CD4-positive, alpha-beta T cell treated with Interferon gamma for 1 hour (primary cell): Measurements from ENCODE around the gene GNPTAB.
"Not testable (repeated sequence)": the region's sequence is repeated elsewhere in the genome, so short reads cannot be mapped to it uniquely, and the experiment has no call there.

Experiments
- DNase-seq: peaks from one replicate; pipeline ENCODE4 v3.0.0-alpha.2; 2020

The GNPTAB gene

DNA sequence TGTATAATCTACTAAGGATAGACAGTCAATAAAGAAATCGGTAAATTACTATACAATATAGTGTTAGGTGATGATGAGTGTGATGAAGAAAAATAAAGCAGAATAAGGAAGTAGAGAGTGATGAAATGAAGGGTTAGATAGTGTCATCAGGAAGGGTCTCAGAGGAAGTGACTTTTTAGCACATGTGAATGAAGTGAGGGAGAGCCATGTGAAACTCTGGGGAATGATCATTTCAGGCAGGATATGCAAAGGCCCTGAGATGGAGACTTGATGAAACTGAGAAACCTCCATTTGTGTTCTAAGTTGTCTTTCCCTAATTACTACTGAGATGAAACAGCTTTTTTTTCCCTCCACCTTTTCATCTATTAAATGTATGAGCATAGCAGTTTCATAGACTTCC lies 19.4 kb upstream of the GNPTAB start:
- DNase-seq, result no peak

DNA sequence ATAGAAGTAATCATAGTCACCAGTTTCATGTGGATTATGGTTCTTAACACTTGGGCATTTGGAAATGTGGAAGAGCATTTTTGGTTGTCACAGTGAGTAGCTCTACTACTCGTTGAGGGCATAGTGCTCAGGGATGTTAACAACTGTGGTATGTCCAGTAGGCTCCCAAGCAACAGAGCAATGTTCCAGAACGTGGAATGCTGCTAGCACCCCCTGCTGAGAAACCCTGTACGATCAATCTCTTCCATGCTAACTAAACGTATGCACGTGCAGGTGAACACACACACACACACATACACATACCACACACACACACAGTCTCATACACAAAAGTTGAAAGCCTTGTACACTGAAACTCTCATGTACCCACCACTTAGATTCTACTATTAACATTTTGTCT lies 16.6 kb upstream of the GNPTAB start:
- no peak for DNase-seq

- no peak for DNase-seq
Observed at GRCh38 chr12:101845137-101845711, 14.5 kb upstream of the GNPTAB start.

- no peak for DNase-seq
Observed at GRCh38 chr12:101841069-101841468, 10.3 kb upstream of the GNPTAB start.

GRCh38 chr12:101839324-101840283 lies 8.8 kb upstream of the GNPTAB start:
- DNase-seq, result peak; percentile 60

- DNase-seq, result no peak
Observed at GRCh38 chr12:101838628-101839323, 8.0 kb upstream of the GNPTAB start.

DNA sequence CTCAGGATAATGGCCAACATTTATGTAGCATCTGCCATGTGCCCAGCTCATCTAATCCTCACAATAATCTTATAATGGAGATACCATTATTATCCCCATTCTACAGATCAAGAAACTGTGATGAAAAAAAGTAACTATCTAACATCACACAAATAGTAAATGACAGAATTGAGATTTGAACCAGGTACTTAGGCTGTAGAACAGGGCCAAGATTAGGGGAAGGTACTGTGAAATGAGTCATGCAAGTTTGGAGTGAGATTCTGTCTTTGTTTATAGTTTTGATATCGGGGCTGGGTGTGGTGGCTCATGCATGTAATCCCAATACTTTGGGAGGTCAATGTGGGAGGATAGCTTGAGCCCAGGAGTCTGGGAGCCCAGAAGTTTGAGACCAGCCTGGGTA lies 1.3 kb upstream of the GNPTAB start:
- no peak for DNase-seq

- no peak for DNase-seq
Observed at GRCh38 chr12:101829639-101830366, 956 bp downstream of the GNPTAB start.

- DNase-seq, result no peak
Observed at GRCh38 chr12:101828463-101829196, 2.1 kb downstream of the GNPTAB start.

GRCh38 chr12:101826766-101827368 lies 3.9 kb downstream of the GNPTAB start:
- DNase-seq, result no peak

DNA sequence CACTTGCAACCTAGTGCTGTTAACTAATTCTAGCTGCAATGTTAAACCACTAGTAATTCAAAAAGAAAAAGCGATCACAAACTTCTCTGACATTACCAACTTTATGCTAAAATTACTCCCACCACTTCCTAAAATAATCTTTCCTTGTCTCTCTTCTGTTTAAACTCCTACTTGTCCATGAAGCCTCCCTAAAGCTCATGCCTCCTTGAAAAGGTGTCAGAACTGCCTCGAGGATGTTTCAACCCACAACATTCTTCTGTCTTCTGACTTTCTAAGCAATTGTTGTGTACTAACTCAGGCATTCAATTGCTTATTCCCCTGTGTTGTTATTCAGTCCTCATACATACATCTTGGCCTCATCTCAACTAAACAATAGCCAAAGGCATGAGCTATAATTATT lies 5.9 kb downstream of the GNPTAB start:
- DNase-seq, result no peak

DNA sequence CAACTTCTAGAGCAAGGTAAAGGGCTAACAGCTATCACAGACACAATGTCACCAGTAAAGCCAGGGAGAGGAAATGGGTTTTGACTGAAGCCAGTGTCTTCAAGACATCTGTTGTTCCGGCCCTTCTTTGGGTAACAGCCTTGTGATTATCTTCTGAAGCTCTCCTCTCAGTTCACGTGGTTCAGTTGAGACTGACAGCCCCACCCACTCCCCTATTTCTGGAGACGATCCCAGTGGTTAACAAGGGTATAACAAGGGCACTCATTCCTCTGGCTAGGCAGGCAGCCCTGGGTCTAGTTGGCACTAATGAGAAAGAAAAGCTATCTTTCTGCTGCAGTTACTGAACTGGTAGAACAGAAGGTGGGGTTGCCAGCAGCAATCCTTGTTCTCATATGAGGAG lies 6.9 kb downstream of the GNPTAB start:
- DNase-seq, result peak; percentile 73

- DNase-seq, result no peak
Observed at GRCh38 chr12:101823039-101823438, 7.7 kb downstream of the GNPTAB start.

DNA sequence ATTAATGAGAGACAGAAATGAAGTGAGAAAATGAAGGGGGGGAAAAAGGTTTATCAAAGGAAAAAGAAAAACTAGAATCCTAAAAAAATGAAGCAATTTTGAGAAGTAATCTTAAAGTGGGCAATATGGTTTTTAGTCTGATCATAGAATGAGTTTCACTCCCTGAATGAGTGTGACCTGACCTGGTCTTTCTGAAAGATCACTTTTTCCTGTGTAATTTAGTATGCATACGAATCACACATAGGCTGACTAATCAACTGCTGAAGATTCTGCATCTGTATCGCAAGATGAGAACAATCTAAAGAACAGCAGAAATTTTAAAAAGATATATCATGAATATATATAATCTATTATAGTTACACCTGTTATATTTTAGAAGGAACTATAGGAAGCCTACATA lies 11.3 kb downstream of the GNPTAB start:
- DNase-seq, result no peak

DNA sequence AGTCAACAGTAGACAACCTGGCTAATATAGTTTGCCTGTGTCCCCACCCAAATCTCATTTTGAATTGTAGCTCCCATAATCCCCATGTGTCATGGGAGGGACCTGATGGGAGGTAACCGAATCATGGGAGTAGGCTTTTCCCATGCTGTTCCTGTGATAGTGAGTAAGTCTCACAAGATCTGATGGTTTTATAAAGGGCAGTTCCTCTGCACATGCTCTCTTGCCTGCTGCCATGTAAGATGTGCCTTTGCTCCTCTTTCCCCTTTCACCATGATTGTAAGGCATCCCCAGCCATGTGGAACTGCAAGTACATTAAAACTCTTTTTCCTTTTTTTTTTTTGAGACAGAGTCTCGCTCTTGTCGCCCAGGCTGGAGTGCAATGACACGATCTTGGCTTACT lies 12.1 kb downstream of the GNPTAB start:
- DNase-seq, result not testable (repeated sequence)

GRCh38 chr12:101813117-101813516 lies 17.6 kb downstream of the GNPTAB start:
- DNase-seq, result no peak

DNA sequence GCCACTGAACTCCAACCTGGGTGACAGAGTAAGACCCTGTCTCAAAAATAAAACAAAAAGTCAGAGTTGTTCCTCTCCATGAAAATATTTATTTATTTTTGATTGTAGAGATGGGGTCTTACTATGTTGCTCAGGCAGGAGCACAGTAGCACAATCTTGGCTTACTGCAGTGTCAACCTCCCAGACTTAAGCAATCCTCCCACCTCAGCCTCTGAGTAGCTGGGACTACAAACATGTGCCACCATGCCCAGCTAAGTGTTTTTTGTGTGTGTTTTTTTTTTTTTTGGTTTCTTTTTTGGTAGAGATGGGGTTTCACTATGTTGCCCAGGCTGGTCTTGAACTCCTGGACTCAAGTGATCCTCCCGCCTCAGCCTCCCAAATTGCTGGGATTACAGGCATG lies 18.0 kb downstream of the GNPTAB start:
- DNase-seq, result not testable (repeated sequence)

GRCh38 chr12:101811342-101811741 lies 19.4 kb downstream of the GNPTAB start:
- not testable (repeated sequence) for DNase-seq

- DNase-seq, result no peak
Observed at GRCh38 chr12:101809208-101809607, 21.6 kb downstream of the GNPTAB start.

- no peak for DNase-seq
Observed at GRCh38 chr12:101806265-101806664, 24.5 kb downstream of the GNPTAB start.

DNA sequence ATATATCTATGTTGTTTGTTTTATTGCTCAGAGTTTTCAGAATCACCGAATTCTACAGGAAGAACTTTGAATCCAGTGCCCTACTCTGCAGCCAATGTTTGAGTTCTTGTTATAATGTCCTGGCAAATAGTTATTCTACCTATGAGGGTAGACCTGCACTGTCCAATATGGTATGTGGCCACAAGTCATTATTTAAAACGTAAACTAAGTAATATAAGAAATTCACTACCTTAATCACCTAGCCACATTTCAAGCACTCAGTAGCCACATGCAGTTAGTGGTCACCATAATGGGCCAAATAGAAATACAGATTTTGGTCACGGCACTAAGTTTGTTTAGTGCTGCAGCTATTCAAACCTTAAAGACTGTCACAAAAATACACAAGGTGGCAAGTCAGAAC lies 26.4 kb downstream of the GNPTAB start:
- DNase-seq, result no peak

- peak; percentile 11 for DNase-seq
Observed at GRCh38 chr12:101803978-101804377, 26.8 kb downstream of the GNPTAB start.
